Right atrium auricular region (tissue), 2 donors: ENCODE results near the gene ING3. TPM values are rescaled to one million over a fixed set of nuclear protein-coding genes. Genes with fewer than 3 reads are reported as not detected.

Experiments
- DNase-seq: peaks from one replicate; pipeline ENCODE4 v3.0.0-alpha.2; 2019; ENCODE audit warnings: low spot score
- H3K27ac ChIP-seq, 2 donors: fragments of 200-600 bp; sonication (generic); 1 replicate in 1 of 2; 2 replicates in 1 of 2; pipeline ENCODE4 v1.5.1; 2016 to 2019
- H3K27me3 ChIP-seq, 2 donors: fragments of 200-600 bp; sonication (generic); one replicate each; pipeline versions ENCODE4 v1.5.1 to v1.6.0; 2017 to 2019
- H3K36me3 ChIP-seq: fragments of 200-600 bp; sonication (generic); one replicate; pipeline ENCODE4 v1.5.1; 2016
- H3K4me1 ChIP-seq, 2 donors: fragments of 200-600 bp; sonication (generic); one replicate each; pipeline versions ENCODE4 v1.5.1 to v1.6.0; 2017 to 2019
- H3K4me3 ChIP-seq, 2 donors: fragments of 200-600 bp; sonication (generic); 1 replicate in 1 of 2; 2 replicates in 1 of 2; pipeline ENCODE4 v1.5.1; 2017 to 2019; ENCODE audit warnings: mild to moderate bottlenecking in 1 of 2, moderate library complexity in 1 of 2
- H3K9me3 ChIP-seq, 2 donors: fragments of 200-600 bp; sonication (generic); one replicate each; pipeline ENCODE4 v1.5.1; 2019
- total RNA-seq, 2 donors: library from RNA; depleted of rRNA; stranded (reverse); fragments of >200 nt; gene quantifications; one replicate each; pipeline ENCODE4 v1.1.0, GENCODE V29; 2016
- TF ChIP-seq, protein P1 (sequence below), 2 donors: fragments of 200-600 bp; sonication (generic); IDR thresholded peaks; one replicate each; pipeline ENCODE4 v1.5.1; 2019; ENCODE audit warnings: antibody characterized with exemption in 2 of 2

The ING3 gene
- total RNA-seq, 2 donors from 2014 or later: 9.9 to 10.4 TPM

DNA sequence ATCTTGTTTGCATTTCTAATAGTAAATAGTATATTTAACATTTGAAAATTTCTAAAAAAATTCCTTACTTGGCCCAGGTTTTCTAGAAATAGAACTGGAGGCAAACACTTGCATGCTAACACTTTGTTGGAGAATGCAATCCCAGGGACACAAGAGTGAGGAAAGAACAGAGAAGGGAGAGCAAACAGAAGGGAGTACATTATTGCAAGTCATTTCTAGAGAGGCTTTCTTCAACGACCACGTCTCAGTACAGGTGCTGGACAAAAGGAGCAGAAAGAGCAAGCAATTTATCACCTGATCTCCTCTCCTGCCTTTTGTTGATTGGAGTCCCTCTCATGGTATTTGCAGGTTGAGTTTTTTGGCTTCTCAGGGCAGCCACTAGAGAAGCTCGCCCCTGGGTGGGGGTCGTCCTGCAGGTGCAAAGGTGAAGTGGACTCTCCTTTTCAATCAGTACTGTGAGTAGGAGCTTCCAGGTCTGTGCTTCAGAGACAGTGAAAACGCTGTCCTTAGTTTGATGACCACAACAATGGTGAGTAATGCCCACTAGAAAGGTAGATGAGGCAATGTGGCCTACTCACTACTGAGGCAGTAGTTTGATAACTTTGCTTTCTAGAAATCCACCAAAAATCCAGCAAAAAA is 43.1 kb downstream of the ING3 start:
- TF ChIP-seq, protein P1, sequence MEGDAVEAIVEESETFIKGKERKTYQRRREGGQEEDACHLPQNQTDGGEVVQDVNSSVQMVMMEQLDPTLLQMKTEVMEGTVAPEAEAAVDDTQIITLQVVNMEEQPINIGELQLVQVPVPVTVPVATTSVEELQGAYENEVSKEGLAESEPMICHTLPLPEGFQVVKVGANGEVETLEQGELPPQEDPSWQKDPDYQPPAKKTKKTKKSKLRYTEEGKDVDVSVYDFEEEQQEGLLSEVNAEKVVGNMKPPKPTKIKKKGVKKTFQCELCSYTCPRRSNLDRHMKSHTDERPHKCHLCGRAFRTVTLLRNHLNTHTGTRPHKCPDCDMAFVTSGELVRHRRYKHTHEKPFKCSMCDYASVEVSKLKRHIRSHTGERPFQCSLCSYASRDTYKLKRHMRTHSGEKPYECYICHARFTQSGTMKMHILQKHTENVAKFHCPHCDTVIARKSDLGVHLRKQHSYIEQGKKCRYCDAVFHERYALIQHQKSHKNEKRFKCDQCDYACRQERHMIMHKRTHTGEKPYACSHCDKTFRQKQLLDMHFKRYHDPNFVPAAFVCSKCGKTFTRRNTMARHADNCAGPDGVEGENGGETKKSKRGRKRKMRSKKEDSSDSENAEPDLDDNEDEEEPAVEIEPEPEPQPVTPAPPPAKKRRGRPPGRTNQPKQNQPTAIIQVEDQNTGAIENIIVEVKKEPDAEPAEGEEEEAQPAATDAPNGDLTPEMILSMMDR (IDR thresholded peaks at IDR 0.05): no peak
- no peaks in the 10 kb centered on the region for H3K27me3 ChIP-seq
- H3K4me3 ChIP-seq: no peak overlapping the region
- DNase-seq: no peak
- no peaks in the 10 kb centered on the region for H3K36me3 ChIP-seq
- peaks cover 0 to 52% of the 10 kb centered on the region in 2 donors for H3K4me1 ChIP-seq
- H3K27ac ChIP-seq: no peak overlapping the region
- H3K9me3 ChIP-seq: no peaks in the 10 kb centered on the region

DNA sequence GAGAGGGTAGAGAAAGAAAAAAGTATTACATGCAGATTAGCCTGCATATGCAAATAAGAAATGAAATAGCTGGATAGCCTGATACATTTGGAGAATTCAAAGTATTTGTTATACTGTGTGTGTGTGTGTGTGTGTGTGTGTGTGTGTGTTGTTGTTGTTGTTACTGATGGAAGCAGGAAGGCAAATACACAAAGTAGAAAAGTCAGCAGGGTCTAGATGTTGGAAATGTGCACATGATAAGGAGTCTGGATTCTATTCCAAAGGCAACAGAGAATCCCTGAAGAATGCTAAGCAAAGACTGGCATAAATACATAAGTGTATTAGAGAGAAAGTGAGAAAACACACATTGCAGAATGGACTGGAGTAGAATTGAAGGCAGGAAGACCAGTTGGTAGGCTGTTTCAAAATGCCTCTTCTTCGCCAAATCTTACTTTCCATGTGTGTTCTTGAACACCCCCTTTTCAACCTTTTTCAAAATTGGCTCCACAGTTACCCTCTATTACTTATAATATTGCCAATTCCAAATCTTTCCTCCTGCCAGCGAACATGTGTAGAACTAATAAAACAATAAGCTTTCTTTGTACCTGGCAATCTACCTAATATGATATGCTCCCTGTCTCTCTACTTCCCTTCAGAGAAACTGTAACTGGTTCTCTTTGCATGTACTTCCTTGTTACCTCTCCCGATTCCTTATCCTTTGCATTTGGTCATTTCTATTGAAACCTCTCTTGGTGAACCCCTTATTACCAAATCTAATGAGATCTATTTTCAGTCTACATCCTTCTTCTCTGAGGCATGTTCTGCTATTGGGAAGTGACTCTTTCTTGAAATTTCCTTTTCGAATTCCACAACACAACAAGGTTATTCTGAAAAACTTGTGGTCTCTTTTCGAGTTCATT is 44.2 kb downstream of the ING3 start:
- Histone ChIP-seq H3K27ac (no peak overlapping the region), H3K4me3 (no peak overlapping the region), H3K27me3 (no peaks in the 10 kb centered on the region), H3K9me3 (no peaks in the 10 kb centered on the region), H3K36me3 (no peaks in the 10 kb centered on the region), H3K4me1 (peaks cover 0 to 57% of the 10 kb centered on the region in 2 donors)
- no peak for DNase-seq
- TF ChIP-seq, protein P1 (IDR thresholded peaks at IDR 0.05): no peak

DNA sequence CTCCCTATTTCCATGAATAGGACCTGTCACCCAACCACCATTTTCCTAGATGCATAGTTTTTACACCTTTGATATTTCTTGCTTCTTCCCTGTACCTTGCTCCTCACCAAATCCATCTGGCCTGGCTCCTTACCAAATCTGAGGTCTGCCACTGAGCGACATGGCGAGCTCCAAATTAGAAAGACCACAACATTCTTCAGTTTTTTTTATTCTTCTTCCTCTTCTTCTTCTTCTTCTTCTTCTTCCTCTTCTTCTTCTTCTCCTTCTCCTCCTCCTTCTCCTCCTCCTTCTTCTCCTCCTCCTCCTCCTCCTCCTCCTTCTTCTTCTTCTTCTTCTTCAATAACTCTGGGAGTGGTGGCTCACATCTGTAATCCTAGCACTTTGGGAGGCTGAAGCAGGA is 45.1 kb downstream of the ING3 start:
- no peak overlapping the region for H3K27ac ChIP-seq
- no peaks in the 10 kb centered on the region for H3K27me3 ChIP-seq
- DNase-seq: no peak
- H3K4me3 ChIP-seq: no peak overlapping the region
- H3K9me3 ChIP-seq: no peaks in the 10 kb centered on the region
- H3K36me3 ChIP-seq: no peaks in the 10 kb centered on the region
- H3K4me1 ChIP-seq: peaks cover 0 to 58% of the 10 kb centered on the region in 2 donors
- TF ChIP-seq, protein P1 (IDR thresholded peaks at IDR 0.05): no peak

DNA sequence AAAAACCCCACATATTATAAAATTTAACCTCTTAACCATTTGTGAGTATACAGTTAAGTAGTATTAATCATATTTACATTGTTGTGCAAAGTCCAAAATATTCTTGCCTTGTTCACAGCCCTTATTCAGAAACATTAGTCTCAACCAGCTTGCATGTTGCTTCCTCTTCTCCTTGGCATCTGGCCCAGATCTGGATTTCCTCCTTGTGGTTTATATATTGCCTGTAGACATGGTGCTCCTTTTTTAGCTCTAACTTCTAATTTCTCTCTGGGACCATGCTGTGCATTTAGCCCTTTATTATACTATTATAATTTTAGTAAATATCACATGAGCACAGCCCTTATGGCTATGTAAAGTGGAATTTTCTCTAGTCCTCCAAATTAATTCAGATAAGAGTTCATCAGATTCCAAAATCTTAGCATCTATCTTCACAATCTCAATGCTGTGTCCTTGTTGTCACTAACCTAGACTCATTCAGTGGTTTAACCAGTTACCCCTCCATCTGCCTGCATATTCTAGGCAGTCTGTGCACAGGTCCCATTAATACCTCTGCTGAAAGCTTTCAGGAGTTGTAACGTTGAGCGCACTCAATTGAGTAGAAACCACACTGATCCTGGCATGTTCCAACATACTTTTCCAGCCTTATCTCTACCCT is 45.9 kb downstream of the ING3 start:
- Histone ChIP-seq H3K27ac (peak overlapping the region in 1 of 2 donors; percentile 10), H3K4me1 (peaks cover 0 to 59% of the 10 kb centered on the region in 2 donors)

DNA sequence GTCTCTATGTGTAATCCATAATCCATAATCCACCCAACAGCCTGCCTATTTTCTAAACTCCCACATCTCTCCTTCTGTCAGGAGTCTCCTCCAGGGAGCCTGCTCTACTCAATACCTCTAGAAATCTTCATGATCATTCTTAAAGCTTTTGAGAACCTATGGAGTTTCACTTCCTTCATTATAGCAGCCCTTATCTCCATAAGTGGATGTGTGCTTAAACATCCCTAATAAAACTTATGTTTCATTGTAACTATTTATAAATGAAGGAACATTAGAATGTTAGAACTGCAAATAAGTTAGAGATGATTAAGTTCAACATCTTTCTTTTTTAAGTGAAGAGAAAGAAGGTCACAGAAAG is 46.4 kb downstream of the ING3 start:
- no peaks in the 10 kb centered on the region for H3K27me3 ChIP-seq
- TF ChIP-seq, protein P1 (IDR thresholded peaks at IDR 0.05): no peak
- no peaks in the 10 kb centered on the region for H3K9me3 ChIP-seq
- no peak for DNase-seq
- no peak overlapping the region for H3K4me3 ChIP-seq
- no peaks in the 10 kb centered on the region for H3K36me3 ChIP-seq
- peak overlapping the region in 1 of 2 donors; percentile 10 for H3K27ac ChIP-seq
- peaks cover 0 to 61% of the 10 kb centered on the region in 2 donors for H3K4me1 ChIP-seq

More for the DNA sequence above, 45.9 kb downstream of the ING3 start:
- no peaks in the 10 kb centered on the region for H3K27me3 ChIP-seq
- H3K4me3 ChIP-seq: no peak overlapping the region
- TF ChIP-seq, protein P1 (IDR thresholded peaks at IDR 0.05): no peak
- H3K36me3 ChIP-seq: no peaks in the 10 kb centered on the region
- no peaks in the 10 kb centered on the region for H3K9me3 ChIP-seq
- DNase-seq: peak; percentile 84
